AG09309 (cell line): ENCODE data around the gene OR2M3.
"Not testable (repeated sequence)": the region's sequence is repeated elsewhere in the genome, so short reads cannot be mapped to it uniquely, and the experiment has no call there.

Experiments used
- DNase-seq: peaks from one replicate; pipeline ENCODE4 v3.0.0-alpha.2; 2010; ENCODE audit warnings: low read depth
- H3K4me3 ChIP-seq: 2 replicates; pipeline ENCODE4 v1.5.1; 2011; ENCODE audit warnings: mild to moderate bottlenecking, low read depth, low read length, moderate library complexity; ENCODE audit not compliant: control insufficient read depth
- CTCF ChIP-seq: IDR thresholded peaks from 2 replicates; pipeline ENCODE4 v1.5.1; 2011; ENCODE audit warnings: mild to moderate bottlenecking, low read depth, low read length, inconsistent platforms; ENCODE audit not compliant: insufficient read depth, control insufficient read depth; ENCODE audit errors: missing control alignments

OR2M3 gene

DNA sequence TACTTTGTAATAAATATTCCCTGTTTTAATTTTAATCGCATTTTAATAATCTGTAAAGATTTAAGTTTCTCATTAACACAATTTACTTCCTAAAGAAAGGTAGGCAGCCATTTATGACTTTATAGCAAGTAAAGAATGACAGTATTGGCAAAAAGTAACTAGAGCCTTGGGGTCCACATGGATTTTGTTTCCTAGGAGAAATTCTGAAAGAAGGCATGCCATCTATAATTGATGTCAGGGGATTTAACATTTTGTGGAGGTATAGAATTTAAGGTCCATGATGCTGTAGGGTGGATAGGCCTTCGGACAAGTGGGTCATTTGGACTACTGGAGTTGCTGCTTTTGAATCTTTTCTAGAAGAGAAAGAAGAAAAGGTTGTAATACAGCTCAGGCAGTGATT, 34.1 kb downstream of the OR2M3 start, which contains the start of gene OR2M4:
OR2M4 (plus strand) TSS at position 301 of the 400 bp plus-strand sequence. CDS start 7,512 bp downstream, outside the sequence.
- TF ChIP-seq CTCF, result no peak
- DNase-seq, result no peak
- no peak within 1 kb of the TSS for H3K4me3 ChIP-seq

DNA sequence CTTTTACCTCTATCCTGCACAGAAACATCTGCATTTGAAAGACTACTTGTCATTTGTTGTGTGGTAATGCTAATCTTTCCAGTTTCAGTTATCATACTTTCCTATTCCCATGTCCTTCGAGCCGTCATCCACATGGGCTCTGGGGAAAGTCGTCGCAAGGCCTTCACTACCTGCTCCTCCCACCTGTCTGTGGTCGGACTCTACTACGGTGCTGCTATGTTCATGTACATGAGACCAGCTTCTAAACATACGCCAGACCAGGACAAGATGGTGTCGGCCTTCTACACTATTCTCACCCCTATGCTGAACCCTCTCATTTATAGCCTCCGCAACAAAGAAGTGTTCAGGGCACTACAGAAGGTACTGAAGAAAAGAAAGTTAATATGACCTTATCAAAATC, 42.4 kb downstream of the OR2M3 start:
- no peak overlapping the region for H3K4me3 ChIP-seq
- no peak for TF ChIP-seq CTCF

DNA sequence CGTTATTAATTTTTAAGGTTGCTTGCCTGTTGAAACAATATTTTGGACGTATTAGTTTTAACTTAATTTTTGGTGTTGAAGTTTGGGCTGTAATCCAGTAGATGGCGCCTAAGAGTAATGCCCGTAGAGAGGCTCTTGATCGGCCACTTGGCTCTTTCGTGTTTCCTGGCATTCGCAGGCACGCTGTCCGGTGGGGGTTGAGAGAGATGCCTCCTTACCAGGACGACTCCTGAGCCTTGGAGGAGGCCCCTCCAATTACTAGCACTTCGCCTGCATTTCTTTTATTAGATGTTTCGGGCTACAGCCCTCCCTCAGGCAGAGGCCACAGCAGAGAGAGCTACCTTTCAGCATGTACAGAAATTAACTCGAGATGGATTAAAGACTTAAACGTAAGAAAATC, 46.1 kb downstream of the OR2M3 start:
- H3K4me3 ChIP-seq, result no peak overlapping the region
- peak; percentile 66 for TF ChIP-seq CTCF
- no peak for DNase-seq

More for the DNA sequence above, 42.4 kb downstream of the OR2M3 start:
- DNase-seq, result no peak

- DNase-seq, H3K4me3 ChIP-seq: not testable (repeated sequence)
Measured at GRCh38 chr1:248259309-248259708, 62.2 kb downstream of the OR2M3 start.
